NCI-H2171 treated with DMSO at 0.1 percent for 48 hours (cell line): ENCODE measurements around the gene CNTFR.

Experiments
- DNase-seq: peaks from one replicate; lab custom pipeline; 2025; lab: John Stamatoyannopoulos, UW

The CNTFR gene

DNA sequence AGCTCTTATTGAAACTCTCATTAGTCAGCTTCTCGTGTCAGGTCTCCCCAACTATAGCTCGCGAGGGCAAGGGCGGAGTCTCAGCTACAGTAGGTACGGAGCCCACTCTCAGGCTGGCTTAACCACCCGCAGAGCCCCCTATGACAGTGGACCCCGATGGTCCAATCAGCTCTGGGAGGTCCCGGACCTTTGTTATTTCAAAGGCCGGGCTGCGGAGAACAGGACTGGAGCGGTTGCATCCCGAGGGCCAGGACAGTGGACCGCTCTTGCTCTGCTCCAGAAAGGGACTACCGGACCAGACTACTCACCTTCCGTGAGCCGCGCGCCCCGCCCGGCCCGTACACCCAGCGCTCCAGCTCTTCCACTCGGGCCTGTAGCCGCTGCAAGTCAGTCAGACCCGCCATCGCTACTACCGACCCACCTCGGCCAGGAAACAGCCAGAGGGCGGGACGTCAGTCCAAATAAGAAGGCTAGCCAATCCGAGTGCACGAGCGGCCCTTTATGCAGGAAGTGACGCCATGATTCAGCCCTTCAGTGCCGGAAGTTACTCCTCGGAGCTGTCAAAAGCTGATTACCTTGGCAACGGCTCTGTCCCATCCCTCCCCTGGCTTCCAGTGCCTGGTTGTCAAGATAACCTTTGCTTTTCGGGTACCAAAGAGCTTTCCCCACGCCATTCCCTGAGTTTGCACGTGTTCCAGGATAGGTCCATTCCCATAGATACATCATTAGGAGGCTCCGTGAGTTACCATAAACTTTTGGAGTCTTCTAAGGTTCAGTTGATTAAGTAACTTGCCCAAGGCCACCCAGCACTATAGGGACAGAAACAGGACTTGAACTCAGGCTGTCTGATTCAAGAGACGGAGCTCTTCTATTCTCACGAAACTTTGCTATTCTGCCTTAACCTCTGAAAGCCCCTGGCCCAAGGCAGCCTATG, 30.8 kb upstream of the CNTFR start, which contains the start of gene DCTN3:
TSS of gene DCTN3 (minus strand) at position 435 of the 934 bp plus-strand sequence. CDS start at position 404, 31 bp downstream.
- DNase-seq, result peak; percentile 87

DNA sequence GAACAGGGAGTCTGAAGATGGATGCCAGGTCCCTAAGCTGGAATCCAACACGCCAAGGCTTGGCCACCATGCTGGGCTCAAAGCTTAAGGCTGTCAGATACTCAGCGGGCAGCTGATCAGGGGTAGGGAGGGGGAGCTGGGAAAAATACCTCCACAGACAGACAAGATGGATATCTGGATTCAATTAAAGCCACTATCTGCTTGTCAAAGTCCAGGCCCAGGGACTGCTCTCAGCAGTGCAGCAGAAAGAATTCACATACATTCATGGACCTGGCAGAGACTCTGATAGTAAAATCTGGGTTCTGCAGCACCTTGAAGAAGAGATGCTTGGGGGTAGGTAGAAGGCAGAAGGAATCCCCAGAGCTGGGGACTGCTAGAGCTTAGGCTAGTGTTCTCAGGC, 25.6 kb upstream of the CNTFR start:
- DNase-seq, result no peak

DNA sequence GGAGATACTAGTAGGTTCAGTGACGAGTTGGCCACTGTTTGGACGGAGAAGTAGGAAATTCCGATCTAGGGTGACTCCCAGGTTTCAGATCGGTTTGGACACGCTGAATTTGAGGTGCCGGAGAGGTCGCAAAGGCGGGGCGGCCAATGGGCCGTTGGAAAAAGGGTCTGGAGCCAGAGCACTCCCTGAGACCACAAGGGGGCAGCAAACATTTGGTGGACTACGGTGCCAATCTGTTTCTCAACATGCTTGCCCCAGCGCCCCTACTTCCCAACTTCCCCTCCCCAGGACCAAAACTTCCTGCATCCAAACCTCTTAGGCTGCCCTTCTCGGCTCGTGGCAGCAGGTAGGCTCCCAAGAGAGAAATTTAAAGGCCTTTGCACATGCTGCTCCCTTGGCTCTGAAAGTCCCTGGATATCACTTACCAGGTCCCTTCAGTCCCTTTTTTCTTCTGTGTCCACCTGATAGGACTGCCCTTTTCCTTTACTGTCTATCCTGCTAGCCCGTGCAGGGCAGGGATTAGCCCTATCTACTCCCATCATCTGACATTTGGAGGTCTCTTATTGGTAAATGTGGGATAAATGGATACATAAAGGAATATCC, 23.4 kb upstream of the CNTFR start:
- DNase-seq, result peak; percentile 47

DNA sequence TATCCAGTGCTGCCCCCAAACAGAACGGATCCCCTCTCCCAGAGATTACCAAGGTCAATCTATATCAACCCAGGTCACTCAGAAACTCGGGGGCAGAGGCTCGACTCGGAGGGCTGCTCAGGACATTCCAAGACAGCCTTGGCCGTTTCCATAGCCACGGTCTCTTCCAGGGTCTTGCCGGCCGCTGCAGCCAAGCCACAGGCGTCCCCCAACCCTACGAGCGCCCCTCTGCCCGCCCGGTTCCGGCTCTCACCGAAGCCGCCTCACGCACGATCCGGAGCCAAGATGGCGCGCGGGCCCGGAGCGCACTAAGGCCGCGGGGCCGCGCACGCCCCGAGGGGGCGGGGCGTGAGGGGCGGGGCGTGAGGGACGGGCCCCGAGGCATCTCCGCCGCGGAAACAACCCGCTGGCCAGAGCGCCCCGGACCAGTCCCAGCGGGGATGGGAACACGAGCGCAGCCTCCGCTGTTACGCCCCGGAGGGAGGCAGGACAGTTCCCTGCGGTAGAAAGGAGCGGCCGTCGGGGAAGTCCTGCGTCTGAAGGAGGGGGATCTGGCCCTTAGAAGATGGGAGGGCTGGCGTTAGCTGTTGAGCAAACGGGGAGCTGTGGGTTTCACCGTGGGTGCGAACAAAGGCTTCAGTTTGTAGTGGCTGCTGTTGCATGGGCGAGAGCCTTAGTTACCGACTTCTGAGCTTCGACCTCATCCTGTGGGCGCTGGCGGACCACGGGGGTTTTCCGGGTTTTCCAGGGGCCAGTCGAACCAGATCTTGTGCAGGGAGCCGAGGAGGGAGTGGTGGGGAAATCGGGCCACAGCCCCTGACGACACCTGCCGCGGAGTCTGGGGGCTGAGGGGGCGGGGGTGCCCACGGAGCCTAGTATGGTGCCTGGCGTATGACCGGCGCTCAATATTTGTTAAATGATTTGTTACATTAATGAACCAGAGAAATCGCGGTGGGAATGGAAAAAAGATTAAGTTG, 22.6 kb upstream of the CNTFR start, which contains the start of gene RPP25L:
TSS of gene RPP25L (minus strand) at position 287 of the 977 bp plus-strand sequence. CDS start 801 bp downstream, outside the sequence.
- peak; percentile 43 for DNase-seq

DNA sequence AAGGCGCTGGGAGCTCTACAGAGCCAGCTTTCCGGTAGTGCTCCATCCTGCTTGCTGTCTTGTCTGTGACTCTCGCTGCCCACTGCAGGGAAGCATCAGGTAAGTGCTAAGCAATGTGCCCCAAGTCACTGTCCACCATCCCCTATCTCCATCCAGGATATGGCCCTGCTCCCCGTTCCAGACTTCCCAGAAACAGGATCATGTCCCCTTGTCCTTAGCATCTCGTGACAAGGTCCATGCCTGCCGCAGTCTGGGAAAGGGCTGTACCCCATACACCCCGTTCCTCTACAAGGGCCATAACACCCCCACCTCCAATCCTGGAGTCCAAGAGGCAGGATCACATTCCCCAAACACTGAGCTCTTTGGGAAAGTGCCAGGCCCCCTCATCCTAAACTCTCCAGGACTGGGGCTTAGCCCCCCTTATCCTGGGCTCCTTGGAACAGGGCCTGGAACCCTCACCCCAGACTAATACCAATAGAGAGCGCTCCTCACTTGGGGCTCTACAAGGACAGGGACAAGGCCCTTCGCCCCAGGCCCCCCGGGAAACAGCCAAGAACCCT, 21.8 kb upstream of the CNTFR start:
- no peak for DNase-seq

DNA sequence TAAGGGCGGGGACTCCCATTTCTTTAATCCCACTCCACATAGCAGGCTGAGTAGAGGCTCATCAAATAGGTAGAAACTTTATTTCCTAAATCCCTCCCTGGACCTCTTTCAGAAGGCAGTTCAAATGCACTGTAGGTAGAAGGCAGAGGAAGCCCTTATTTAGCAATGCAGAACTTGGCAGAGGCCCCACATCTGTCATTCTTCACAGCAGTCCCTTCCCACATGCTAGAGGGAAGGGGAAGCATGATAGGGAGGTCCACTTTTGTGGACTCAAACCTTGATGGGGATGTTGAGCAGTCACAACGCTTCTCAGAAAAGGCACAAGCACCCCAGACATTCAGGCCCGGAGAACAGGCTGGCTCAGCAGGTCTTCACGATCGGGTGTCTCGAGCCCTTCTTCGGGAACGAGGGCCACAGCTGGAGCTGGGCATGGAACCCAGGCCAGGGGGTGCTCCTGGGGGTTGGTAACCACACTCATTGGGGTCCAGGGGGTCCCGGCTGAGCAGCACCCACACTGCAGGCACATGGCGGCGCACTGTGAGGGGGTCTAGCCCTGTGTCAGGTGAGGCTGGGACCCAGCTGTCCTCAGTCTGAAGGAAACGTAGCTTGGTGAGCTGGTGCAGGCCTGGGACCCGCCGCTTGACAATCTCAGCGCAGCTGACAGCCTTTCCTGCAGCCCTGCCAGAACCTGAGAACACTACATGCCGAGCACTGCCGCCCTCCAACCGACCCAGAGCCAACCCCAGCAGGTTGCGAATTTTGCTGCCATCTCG, 21.1 kb upstream of the CNTFR start:
- no peak for DNase-seq

DNA sequence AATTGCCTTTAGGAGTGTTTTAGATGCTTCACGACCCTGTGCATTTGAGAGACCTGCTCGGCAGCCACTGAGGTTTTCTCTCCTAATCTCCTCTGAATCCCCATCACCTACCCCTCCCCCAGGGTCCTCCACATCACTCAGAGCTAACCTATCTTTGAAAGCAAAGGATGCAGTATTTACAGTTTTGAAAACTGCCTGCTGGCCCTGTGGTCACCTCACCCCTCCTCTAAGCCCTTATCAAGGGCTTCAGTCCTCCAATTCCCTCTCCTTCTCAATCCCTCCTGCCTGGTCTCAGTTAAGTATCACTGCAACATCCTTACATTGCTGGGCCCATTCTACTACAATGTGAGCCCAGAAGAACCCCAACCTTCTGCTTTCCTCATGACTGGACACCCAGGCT, 17.8 kb upstream of the CNTFR start:
- DNase-seq, result no peak

DNA sequence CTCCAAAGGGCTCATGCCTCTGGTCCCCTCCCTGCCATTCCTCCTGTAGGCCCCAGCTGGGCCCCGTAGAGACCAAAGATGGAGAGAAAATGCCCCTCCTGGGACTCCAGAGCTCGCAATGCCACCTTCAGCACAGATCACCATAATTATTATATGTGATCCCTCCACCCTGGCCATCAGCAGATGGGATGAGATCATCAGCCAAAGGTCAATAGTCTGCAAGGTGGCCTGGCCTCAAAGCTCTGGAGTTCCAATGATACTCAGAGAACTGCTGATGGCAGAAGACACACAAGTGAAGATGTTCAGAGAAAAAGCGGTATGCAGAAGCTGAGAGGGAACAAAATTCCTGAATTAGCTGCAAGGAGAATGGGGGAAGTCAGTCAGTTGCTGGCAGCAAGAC, 17.4 kb upstream of the CNTFR start:
- DNase-seq, result no peak

DNA sequence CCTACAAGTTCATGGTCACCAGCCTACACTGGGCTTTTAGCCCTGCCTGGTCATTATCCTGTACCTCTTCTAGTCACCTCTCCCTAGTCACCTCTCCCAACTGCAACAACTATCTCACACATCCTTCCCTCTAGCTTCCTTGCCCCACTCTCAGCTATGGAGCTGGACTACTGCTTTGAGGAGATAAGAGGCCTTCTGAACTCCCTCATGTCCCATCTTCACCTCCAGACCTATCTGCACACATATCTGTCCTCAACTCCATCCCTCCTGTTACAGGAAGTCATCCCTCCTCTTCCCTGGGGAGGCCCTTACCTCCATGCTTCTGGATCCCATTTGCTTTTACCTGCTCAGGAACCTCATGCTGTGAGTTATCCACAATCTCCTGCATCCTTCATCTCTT, 16.7 kb upstream of the CNTFR start:
- no peak for DNase-seq

DNA sequence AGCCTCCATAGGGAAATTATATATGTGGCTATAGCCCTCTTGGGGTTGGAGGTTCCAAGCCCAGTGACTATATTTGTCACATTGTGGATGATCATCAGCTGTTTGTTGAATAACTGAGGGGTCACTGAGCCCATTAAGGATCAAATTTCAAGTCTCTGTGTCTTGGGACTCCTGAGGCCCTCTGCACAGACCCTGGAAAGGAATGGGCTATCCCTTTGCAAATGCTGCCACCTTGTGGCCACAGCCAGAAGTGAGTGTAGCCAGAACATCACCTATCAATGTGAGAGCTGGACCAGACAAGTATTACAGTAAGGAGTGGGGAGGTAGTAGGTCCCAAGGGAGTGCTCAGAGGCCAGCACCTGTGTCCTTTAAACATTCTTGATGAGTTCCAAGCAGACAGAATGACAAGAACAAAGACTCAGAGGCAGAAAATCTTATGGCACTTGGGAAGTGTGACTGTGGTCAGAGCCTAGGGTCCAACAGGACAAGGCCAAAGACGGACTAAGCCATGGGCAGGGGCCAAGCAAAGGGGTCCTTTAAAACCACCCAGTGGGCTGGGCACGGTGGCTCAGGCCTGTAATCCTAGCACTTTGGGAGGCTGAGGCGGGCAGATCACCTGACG, 14.2 kb upstream of the CNTFR start:
- peak; percentile 48 for DNase-seq

DNA sequence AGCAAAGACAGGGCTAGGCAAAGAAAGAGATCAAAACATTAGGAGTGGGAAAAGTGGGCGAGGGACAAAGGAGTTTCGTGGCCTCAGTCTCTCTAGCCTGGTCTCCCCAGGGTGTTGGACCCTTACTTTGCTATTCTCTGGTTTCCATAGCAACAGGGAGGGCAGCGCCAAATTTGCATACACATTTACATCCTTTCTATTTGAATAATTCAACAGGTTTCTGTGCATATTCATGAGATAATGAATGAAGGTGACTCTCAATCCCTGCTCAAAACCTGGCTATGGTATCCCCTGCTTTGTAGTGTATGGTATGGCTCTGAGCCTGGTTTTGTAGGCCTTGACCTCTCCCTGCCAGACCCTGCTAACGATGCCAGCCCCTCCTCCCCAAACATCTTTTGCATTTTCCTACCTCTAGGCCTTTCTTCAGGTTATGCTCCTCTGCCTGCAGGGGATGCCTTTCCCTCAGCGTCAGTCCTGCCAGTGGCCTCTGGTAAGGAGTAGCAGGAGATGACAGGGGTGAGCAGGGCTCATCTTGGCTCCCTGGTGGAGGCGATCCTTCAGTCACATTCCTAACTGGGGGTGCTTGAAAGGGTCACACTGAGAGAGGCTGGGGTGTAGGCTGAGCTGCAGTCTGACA, 12.5 kb upstream of the CNTFR start:
- DNase-seq, result no peak

DNA sequence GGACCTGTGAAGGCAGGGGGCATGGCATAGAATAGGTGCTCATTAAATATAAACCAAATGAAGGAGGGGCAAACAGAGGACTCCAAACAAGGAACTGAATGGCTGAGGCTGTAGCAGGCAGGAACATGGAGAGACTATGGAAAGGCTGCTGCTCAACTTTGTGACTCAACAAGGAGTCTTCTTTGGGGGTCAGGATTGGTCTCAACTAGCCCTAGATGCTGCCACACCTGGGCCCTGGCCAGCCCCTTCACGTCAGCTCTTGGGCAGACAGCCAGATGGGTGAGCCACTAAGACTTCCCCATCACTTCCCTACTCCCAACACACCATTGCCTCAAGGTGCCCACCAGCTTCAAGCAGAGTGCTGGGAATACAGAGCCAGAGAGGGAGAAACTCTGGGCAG, 11.4 kb upstream of the CNTFR start:
- no peak for DNase-seq

DNA sequence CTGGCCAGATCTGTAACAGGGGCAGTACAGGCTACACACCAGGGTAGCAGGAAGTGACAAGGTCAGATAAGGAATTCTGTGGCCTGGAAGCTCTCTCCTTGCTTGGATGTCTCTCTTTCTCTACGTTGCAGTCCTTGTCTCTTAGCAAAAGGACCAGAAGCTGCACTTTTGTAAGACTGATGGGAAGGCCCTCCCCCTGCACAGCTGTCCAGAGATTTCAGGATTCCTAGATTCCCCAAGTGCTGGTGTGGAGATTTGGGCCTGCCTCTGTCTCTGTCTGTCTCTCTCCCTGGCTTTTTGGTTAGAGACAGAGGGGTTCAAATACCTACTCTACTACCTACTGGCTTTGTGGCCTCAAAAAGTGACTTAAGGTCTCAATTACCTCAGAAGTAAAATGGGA, 10.0 kb upstream of the CNTFR start:
- DNase-seq, result no peak

DNA sequence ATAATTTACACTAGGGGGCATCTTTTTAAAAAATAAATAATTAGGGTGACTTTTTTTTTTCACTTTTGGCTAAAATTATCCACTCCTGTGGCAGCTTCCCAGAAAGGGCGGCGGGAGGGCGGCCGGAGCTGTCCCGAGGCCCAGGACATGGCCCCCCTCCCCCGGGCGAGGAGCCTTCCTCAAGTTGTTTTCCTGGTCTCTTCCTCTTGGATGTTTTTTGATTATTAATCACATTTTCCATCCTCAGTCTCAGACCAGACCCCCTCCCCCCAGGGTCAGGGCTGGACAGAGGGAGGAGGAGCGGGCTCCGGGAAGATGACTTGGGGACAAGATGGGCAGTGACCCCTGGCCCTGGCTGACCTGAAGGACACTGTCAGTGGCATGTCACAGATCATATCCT, 4.7 kb upstream of the CNTFR start:
- no peak for DNase-seq

DNA sequence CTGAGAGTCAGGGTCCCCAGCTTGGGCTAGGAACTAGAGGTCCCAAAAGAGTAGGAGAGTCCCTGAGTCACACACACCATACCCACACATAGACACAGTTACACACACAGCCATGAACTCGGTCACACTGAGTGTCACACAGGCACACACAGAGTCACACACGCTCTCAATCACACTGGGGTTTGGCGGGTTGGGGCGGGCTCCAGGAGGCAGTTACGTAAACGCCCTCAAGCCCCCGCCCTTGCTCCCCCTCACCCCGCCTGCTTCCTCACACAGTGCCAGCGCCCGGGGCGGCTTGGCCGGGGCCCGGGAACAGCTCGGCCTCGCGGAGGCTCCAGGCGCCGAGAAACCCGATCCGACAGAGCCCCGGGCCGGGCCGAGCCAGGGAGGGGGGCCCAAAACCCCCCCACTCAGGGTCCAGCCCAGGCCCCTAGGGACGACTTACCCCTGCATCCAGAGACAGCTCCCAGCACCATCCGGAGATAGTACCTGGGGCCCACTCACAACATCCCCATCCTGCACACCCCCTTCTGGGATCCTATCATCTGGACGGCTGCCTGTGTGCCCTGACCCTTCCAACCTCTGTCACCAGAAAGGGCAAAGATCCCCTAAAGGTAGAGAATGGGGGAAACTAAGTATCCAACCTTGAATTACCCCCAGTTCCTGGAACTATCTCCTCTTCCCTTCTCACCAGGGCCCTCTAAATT, 3.5 kb upstream of the CNTFR start:
- peak; percentile 14 for DNase-seq

DNA sequence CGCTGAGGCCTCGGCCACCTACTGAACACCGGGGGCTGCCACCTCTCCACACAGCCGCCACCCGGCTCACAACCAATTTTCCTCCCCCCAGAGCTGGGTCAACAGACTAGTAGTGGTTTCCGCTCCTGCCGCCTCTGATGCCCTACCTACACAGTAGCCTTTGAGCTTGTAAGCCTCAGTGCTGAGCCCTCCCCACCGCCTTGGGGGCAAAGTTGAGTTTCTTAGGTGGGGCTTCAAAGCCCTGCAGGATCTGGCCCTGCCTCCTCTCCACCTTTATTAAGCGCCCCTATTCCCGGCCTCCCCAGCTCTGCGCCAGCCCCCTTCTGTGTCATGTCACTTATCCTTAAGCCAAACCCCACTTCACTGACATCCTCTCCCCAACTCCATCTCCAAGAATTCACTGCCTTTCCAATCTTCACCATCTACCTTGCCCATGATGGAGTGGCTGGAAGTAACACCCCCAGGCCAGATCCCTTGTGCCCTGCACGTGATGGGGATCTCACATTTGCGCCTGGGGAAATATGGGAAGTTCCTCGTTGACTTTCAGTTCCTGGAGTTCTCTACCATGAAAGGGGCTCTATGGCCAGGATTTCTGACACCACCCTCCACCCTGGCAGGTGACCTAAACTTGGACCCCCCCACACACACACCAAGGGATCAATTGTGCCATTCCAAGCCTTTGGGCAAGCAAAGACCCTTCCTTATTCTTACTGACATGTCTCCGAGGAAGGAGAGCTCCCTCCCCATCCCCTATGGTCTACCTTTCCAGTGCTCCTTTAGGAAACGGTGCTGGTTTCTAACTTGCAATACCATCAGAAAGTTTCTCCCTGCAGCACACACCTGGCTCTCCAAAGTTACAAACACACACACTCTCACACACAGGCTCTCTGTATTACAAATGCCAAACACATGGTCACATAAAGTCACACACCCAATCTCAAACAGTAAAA, 2.7 kb upstream of the CNTFR start:
- no peak for DNase-seq

DNA sequence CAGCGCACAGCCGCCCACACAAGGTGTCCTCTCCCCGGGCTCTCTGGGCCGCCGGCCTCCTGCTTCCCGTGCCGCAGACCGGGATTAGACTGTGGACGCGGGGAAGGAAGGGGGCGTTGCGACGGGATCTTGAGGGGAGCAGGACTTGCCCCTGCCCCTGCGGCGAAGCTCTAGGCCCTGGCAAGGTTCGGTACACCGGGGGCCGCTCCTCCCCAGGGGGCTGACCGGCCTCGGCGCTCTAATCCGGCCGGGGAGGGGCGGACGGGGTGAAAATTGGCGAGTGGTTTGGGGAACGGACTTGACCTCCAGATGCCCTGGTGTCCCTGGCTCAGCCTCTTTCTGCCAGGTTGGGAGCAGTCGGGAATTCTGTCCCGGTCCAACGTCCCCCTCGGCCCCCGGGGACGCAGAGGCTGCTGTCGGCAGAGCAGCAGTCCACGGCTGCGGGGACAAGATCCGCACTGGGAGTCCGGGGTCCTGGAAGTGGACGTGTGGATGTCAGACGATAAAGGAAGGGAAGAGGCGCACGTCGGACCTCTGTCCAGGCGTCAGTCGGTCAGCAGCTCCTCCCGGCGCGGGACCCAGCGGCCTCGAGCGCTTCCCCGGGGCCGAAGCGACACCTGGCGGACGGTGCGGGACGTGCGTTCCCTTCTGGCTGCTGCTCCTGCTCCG, 1.9 kb upstream of the CNTFR start:
- DNase-seq, result peak; percentile 21
